A673 (cell line): Measurements from ENCODE around the gene IGSF11. TPM values are rescaled to one million over a fixed set of nuclear protein-coding genes. Genes with fewer than 3 reads are reported as not detected.

Experiments
- BruUV-seq: library from RNA; stranded (reverse); fragments of 400-500 nt; replicated peaks from 2 replicates; lab custom pipeline; 2021; lab: Mats Ljungman, UMichigan
- CTCF ChIA-PET: fragments of 300-600 bp; sonication (Branson Sonifier 250); formaldehyde crosslinking; loops from one replicate; lab custom pipeline; 2022; ENCODE audit warnings: antibody characterized with exemption; lab: Charles Lee
- POLR2A ChIA-PET: fragments of 300-600 bp; sonication (Branson Sonifier 250); formaldehyde crosslinking; loops from one replicate; lab custom pipeline; 2022; ENCODE audit warnings: antibody characterized with exemption; ENCODE audit not compliant: low non-redundant PET; lab: Charles Lee
- DNase-seq: peaks from one replicate; pipeline ENCODE4 v3.0.0-alpha.2; 2015; ENCODE audit warnings: low spot score
- H3K27ac ChIP-seq: fragments of 200-600 bp; sonication (generic); 2 replicates; pipeline ENCODE4 v1.5.1; 2016; ENCODE audit warnings: mixed run types, low read depth, mild to moderate bottlenecking, mixed read lengths, antibody characterized with exemption, low read length; ENCODE audit not compliant: poor library complexity, severe bottlenecking
- H3K27me3 ChIP-seq: fragments of 200-600 bp; sonication (generic); replicated peaks from 2 replicates; pipeline ENCODE4 v1.6.1; 2017; ENCODE audit warnings: mixed run types, low read depth, mild to moderate bottlenecking, mixed read lengths, antibody characterized with exemption, low read length; ENCODE audit not compliant: insufficient read depth, poor library complexity
- H3K36me3 ChIP-seq: fragments of 200-600 bp; sonication (generic); 2 replicates; pipeline ENCODE4 v1.6.1; 2016; ENCODE audit warnings: mixed run types, mild to moderate bottlenecking, mixed read lengths, antibody characterized with exemption, low read length; ENCODE audit not compliant: insufficient read depth, poor library complexity, severe bottlenecking
- H3K4me1 ChIP-seq: fragments of 200-600 bp; sonication (generic); 2 replicates; pipeline ENCODE4 v1.6.1; 2017; ENCODE audit warnings: mixed run types, mild to moderate bottlenecking, mixed read lengths, antibody characterized with exemption, low read length; ENCODE audit not compliant: insufficient read depth, poor library complexity, severe bottlenecking
- H3K4me3 ChIP-seq: fragments of 200-600 bp; sonication (generic); 2 replicates; pipeline ENCODE4 v1.5.1; 2016; ENCODE audit warnings: low read depth, mixed run types, mild to moderate bottlenecking, mixed read lengths, low read length; ENCODE audit not compliant: poor library complexity, severe bottlenecking
- H3K9me3 ChIP-seq: fragments of 200-600 bp; sonication (generic); 2 replicates; pipeline ENCODE4 v1.6.1; 2016; ENCODE audit warnings: mixed run types, low read depth, mild to moderate bottlenecking, mixed read lengths, antibody characterized with exemption, low read length; ENCODE audit not compliant: poor library complexity, severe bottlenecking
- CTCF ChIP-seq: fragments of 300-800, 200-600 bp; sonication (generic); conservative IDR thresholded peaks from 2 replicates; pipeline ENCODE4 v1.5.1; 2017; ENCODE audit warnings: low read depth, mild to moderate bottlenecking, antibody characterized with exemption, low read length, moderate library complexity, mixed read lengths
- EZH2 ChIP-seq: fragments of 200-600 bp; sonication (generic); IDR thresholded peaks from 2 replicates; pipeline ENCODE4 v1.6.1; 2017; ENCODE audit warnings: borderline replicate concordance, low read depth, mild to moderate bottlenecking, mixed read lengths, antibody characterized with exemption, low read length; ENCODE audit not compliant: poor library complexity, severe bottlenecking
- intact Hi-C: fragments of 100-400 bp; cut with micrococcal nuclease; formaldehyde crosslinking; loops from one replicate; pipeline ENCODE4 v1.10.0; 2022; ENCODE audit not compliant: unreplicated experiment
- total RNA-seq: library from RNA; stranded (reverse); gene quantifications from 2 replicates; pipeline ENCODE4 v1.2.3, GENCODE V29; 2021

IGSF11 gene
- total RNA-seq, 1 experiment from 2014 or later, result not detected

GRCh38 chr3:118931996-118932395, 102.7 kb downstream of the IGSF11 start:
- Histone ChIP-seq H3K36me3 (no peaks in the 10 kb centered on the region), H3K27ac (no peak overlapping the region), H3K4me1 (no peaks in the 10 kb centered on the region), H3K9me3 (no peaks in the 10 kb centered on the region), H3K4me3 (no peak overlapping the region), H3K27me3 (no peaks in the 10 kb centered on the region)
- CTCF ChIA-PET, result no interaction called here
- BruUV-seq, result no TSS peak
- intact Hi-C loops, result no loop called here
- DNase-seq, result no peak
- TF ChIP-seq CTCF (no peak), EZH2 (no peak)
- POLR2A ChIA-PET, result no interaction called here

GRCh38 chr3:118927449-118927848, 107.2 kb downstream of the IGSF11 start:
- DNase-seq, result no peak
- Histone ChIP-seq H3K4me1 (no peaks in the 10 kb centered on the region), H3K27me3 (no peaks in the 10 kb centered on the region), H3K27ac (no peak overlapping the region), H3K9me3 (no peaks in the 10 kb centered on the region), H3K36me3 (no peaks in the 10 kb centered on the region), H3K4me3 (no peak overlapping the region)
- ChIA-PET CTCF (no interaction called here), POLR2A (no interaction called here)
- intact Hi-C loops, result no loop called here
- BruUV-seq, result no TSS peak
- TF ChIP-seq EZH2, result no peak
- no peak for TF ChIP-seq CTCF

- DNase-seq, result no peak
- ChIA-PET POLR2A (no interaction called here), CTCF (no interaction called here)
- intact Hi-C loops, result no loop called here
- Histone ChIP-seq H3K27ac (no peak overlapping the region), H3K4me3 (no peak overlapping the region), H3K4me1 (no peaks in the 10 kb centered on the region), H3K9me3 (no peaks in the 10 kb centered on the region), H3K27me3 (no peaks in the 10 kb centered on the region), H3K36me3 (no peaks in the 10 kb centered on the region)
- TF ChIP-seq CTCF, result no peak
- TF ChIP-seq EZH2, result no peak
- no TSS peak for BruUV-seq
These were observed 122.5 kb downstream of the IGSF11 start for GRCh38 chr3:118912188-118912587.
